ENCODE data around the gene NEK1.

Gene NEK1

GRCh38 chr4:169416997-169417396, 195.4 kb downstream of the NEK1 start:
- H4K20me1 ChIP-seq: no peaks in the 10 kb centered on the region
- no peak overlapping the region for H3K27ac ChIP-seq
- no peak overlapping the region for H3K4me2 ChIP-seq
- H3K9ac ChIP-seq: no peak overlapping the region
- no peaks in the 10 kb centered on the region for H3K27me3 ChIP-seq
- H3K9me3 ChIP-seq: no peaks in the 10 kb centered on the region
- no peak overlapping the region for H3K4me3 ChIP-seq
- no peaks in the 10 kb centered on the region for H3K36me3 ChIP-seq
- 0 out of 2 replicates have a peak, but pooled peaks cover 4% of the 10 kb centered on the region for H3K4me1 ChIP-seq
- TF ChIP-seq Cebpa-rat (IDR thresholded peaks at IDR 0.05): no peak

GRCh38 chr4:169416461-169416860, 195.9 kb downstream of the NEK1 start:
- no peak for TF ChIP-seq Cebpa-rat (IDR thresholded peaks at IDR 0.05)
- Histone ChIP-seq H3K4me2 (no peak overlapping the region), H4K20me1 (no peaks in the 10 kb centered on the region), H3K36me3 (no peaks in the 10 kb centered on the region), H3K4me3 (no peak overlapping the region), H3K27me3 (no peaks in the 10 kb centered on the region), H3K9me3 (no peaks in the 10 kb centered on the region), H3K9ac (no peak overlapping the region), H3K27ac (no peak overlapping the region), H3K4me1 (peaks cover 8% of the 10 kb centered on the region)

- peaks cover 24% of the 10 kb centered on the region for H3K4me1 ChIP-seq
- no peaks in the 10 kb centered on the region for H3K9me3 ChIP-seq
Measured at GRCh38 chr4:169414913-169415312, 197.5 kb downstream of the NEK1 start.

GRCh38 chr4:169412046-169412445, 200.3 kb downstream of the NEK1 start:
- Histone ChIP-seq H3K27me3 (no peaks in the 10 kb centered on the region), H3K36me3 (no peaks in the 10 kb centered on the region), H4K20me1 (no peaks in the 10 kb centered on the region), H3K27ac (no peak overlapping the region), H3K4me3 (no peak overlapping the region), H3K4me2 (no peak overlapping the region), H3K9ac (no peak overlapping the region), H3K4me1 (peaks cover 24% of the 10 kb centered on the region), H3K9me3 (no peaks in the 10 kb centered on the region)
- TF ChIP-seq Cebpa-rat (IDR thresholded peaks at IDR 0.05): no peak

More at GRCh38 chr4:169414913-169415312, 197.5 kb downstream of the NEK1 start:
- H4K20me1 ChIP-seq: no peaks in the 10 kb centered on the region
- TF ChIP-seq Cebpa-rat (IDR thresholded peaks at IDR 0.05): no peak
- no peak overlapping the region for H3K4me2 ChIP-seq
- no peaks in the 10 kb centered on the region for H3K36me3 ChIP-seq
- no peak overlapping the region for H3K9ac ChIP-seq
- no peak overlapping the region for H3K4me3 ChIP-seq
- no peak overlapping the region for H3K27ac ChIP-seq
- H3K27me3 ChIP-seq: no peaks in the 10 kb centered on the region

GRCh38 chr4:169410839-169411770, 201.3 kb downstream of the NEK1 start:
- no peaks in the 10 kb centered on the region for H3K36me3 ChIP-seq
- no peak for TF ChIP-seq Cebpa-rat (IDR thresholded peaks at IDR 0.05)
- no peak overlapping the region for H3K4me3 ChIP-seq
- H3K4me2 ChIP-seq: peak overlapping the region; percentile 53
- no peak overlapping the region for H3K9ac ChIP-seq
- H4K20me1 ChIP-seq: no peaks in the 10 kb centered on the region
- H3K9me3 ChIP-seq: no peaks in the 10 kb centered on the region
- H3K27me3 ChIP-seq: no peaks in the 10 kb centered on the region
- H3K27ac ChIP-seq: no peak overlapping the region
- peaks cover 24% of the 10 kb centered on the region for H3K4me1 ChIP-seq

GRCh38 chr4:169407217-169407845, 205.1 kb downstream of the NEK1 start:
- no peak overlapping the region for H3K9ac ChIP-seq
- H3K36me3 ChIP-seq: no peaks in the 10 kb centered on the region
- H4K20me1 ChIP-seq: no peaks in the 10 kb centered on the region
- H3K4me3 ChIP-seq: no peak overlapping the region
- H3K9me3 ChIP-seq: no peaks in the 10 kb centered on the region
- H3K4me2 ChIP-seq: no peak overlapping the region
- no peaks in the 10 kb centered on the region for H3K27me3 ChIP-seq
- H3K4me1 ChIP-seq: peaks cover 19% of the 10 kb centered on the region
- no peak overlapping the region for H3K27ac ChIP-seq
- TF ChIP-seq Cebpa-rat (IDR thresholded peaks at IDR 0.05): no peak

GRCh38 chr4:169404960-169405359, 207.4 kb downstream of the NEK1 start:
- no peak for TF ChIP-seq Cebpa-rat (IDR thresholded peaks at IDR 0.05)
- Histone ChIP-seq H3K4me2 (no peak overlapping the region), H3K9ac (no peak overlapping the region), H3K27ac (no peak overlapping the region), H3K4me1 (0 out of 2 replicates have a peak, but pooled peaks cover under 1% of the 10 kb centered on the region), H3K9me3 (no peaks in the 10 kb centered on the region), H3K4me3 (no peak overlapping the region), H3K36me3 (no peaks in the 10 kb centered on the region), H3K27me3 (no peaks in the 10 kb centered on the region), H4K20me1 (no peaks in the 10 kb centered on the region)

GRCh38 chr4:169400832-169401231, 211.6 kb downstream of the NEK1 start:
- Histone ChIP-seq H3K9ac (no peak overlapping the region), H3K27me3 (no peaks in the 10 kb centered on the region), H3K4me3 (no peak overlapping the region), H3K4me1 (no peaks in the 10 kb centered on the region), H3K4me2 (no peak overlapping the region), H3K36me3 (peaks cover 9% of the 10 kb centered on the region), H3K27ac (no peak overlapping the region), H3K9me3 (no peaks in the 10 kb centered on the region), H4K20me1 (no peaks in the 10 kb centered on the region)
- no peak for TF ChIP-seq Cebpa-rat (IDR thresholded peaks at IDR 0.05)

GRCh38 chr4:169399976-169400767, 212.2 kb downstream of the NEK1 start:
- no peak overlapping the region for H3K27ac ChIP-seq
- no peaks in the 10 kb centered on the region for H3K4me1 ChIP-seq
- H3K27me3 ChIP-seq: no peaks in the 10 kb centered on the region
- H3K9ac ChIP-seq: no peak overlapping the region
- H3K4me2 ChIP-seq: no peak overlapping the region
- no peak overlapping the region for H3K4me3 ChIP-seq
- H3K36me3 ChIP-seq: peaks cover 9% of the 10 kb centered on the region
- no peaks in the 10 kb centered on the region for H3K9me3 ChIP-seq
- TF ChIP-seq Cebpa-rat (IDR thresholded peaks at IDR 0.05): no peak
- no peaks in the 10 kb centered on the region for H4K20me1 ChIP-seq
